ENCODE measurements around the gene F13A1.

- no peak for TF ChIP-seq CTCF (IDR thresholded peaks at IDR 0.05; ENCODE audit: insufficient read depth, low read length, poor library complexity, severe bottlenecking)
- TF ChIP-seq EZH2phosphoT487 (conservative IDR thresholded peaks at IDR 0.05; ENCODE audit: low read length) = no peak
Measured at GRCh38 chr6:6148192-6148815, 172.2 kb downstream of the F13A1 start.
